Breast epithelium (tissue), 3 donors: ENCODE results near the gene TRMT11.

Experiments
- POLR2A ChIP-seq: fragments of 450-650 bp; IDR thresholded peaks from one replicate; pipeline ENCODE4 v1.6.1; 2016; ENCODE audit warnings: antibody characterized with exemption, mild to moderate bottlenecking, moderate library complexity
- POLR2AphosphoS5 ChIP-seq, 3 donors: sonication (generic); formaldehyde crosslinking; IDR thresholded peaks; one replicate each; pipeline ENCODE4 v1.6.1; 2017; ENCODE audit warnings: antibody characterized with exemption in 3 of 3
- TF ChIP-seq, protein P1 (sequence below), 3 donors: fragments of 450-650 bp; IDR thresholded peaks; one replicate each; pipeline ENCODE4 v1.5.1; 2016 to 2017; ENCODE audit warnings: antibody characterized with exemption in 3 of 3, mild to moderate bottlenecking in 3 of 3, moderate library complexity in 3 of 3

DNA sequence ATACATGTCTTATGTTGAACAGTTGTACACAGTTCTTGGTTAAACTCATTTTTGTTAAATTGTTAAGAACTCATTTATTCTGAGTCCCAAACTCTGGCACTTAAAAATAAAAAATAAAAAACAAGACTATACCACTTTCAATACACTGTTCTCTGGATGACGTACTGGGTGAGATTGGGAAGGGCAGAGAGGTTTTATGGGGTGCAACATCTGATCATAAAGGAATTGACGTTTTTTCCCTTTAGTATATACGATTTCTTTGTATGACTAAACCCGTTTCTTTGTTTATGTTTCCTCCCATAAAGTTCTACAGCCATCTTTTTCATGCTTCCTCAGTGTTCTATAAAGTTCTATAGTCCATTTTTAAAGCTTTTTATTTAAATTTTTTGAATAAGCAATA, 69.1 kb downstream of the TRMT11 start:
- TF ChIP-seq POLR2A (no peak), POLR2AphosphoS5 (IDR thresholded peaks at IDR 0.05) (no peak)
- TF ChIP-seq, protein P1, sequence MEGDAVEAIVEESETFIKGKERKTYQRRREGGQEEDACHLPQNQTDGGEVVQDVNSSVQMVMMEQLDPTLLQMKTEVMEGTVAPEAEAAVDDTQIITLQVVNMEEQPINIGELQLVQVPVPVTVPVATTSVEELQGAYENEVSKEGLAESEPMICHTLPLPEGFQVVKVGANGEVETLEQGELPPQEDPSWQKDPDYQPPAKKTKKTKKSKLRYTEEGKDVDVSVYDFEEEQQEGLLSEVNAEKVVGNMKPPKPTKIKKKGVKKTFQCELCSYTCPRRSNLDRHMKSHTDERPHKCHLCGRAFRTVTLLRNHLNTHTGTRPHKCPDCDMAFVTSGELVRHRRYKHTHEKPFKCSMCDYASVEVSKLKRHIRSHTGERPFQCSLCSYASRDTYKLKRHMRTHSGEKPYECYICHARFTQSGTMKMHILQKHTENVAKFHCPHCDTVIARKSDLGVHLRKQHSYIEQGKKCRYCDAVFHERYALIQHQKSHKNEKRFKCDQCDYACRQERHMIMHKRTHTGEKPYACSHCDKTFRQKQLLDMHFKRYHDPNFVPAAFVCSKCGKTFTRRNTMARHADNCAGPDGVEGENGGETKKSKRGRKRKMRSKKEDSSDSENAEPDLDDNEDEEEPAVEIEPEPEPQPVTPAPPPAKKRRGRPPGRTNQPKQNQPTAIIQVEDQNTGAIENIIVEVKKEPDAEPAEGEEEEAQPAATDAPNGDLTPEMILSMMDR (IDR thresholded peaks at IDR 0.05), result no peak
